ENCODE data around the gene SREBF2. TPM values are rescaled to one million over a fixed set of nuclear protein-coding genes. Genes with fewer than 3 reads are reported as not detected.

The SREBF2 gene
- total RNA-seq, 1 donor from 2014 or later: 119 TPM

GRCh38 chr22:41799486-41800347 lies 33.2 kb upstream of the SREBF2 start:
- peak overlapping the region; percentile 99 for H3K4me3 Mint-ChIP-seq (ENCODE audit: unreplicated experiment)
- no peak for DNase-seq (ENCODE audit: extremely low spot score, unreplicated experiment)

GRCh38 chr22:41800348-41801146 lies 32.4 kb upstream of the SREBF2 start, which contains the start of gene CCDC134:
Gene CCDC134 (plus strand): TSS chr22:41800679. CDS start chr22:41808891, 8,212 bp downstream.
- peak within 1 kb of the TSS; percentile 99 for H3K4me3 Mint-ChIP-seq (ENCODE audit: unreplicated experiment)
- no peaks in the 10 kb centered on the region for H3K9me3 Mint-ChIP-seq (ENCODE audit: unreplicated experiment)
- H3K27me3 Mint-ChIP-seq (ENCODE audit: unreplicated experiment): no peaks in the 10 kb centered on the region
- H3K4me1 Mint-ChIP-seq (ENCODE audit: unreplicated experiment): peaks cover 20% of the 10 kb centered on the region
- peak; percentile 97 for DNase-seq (ENCODE audit: extremely low spot score, unreplicated experiment)
- peak within 1 kb of the TSS; percentile 95 for H3K27ac Mint-ChIP-seq (ENCODE audit: unreplicated experiment)
- no peaks in the 10 kb centered on the region for H3K36me3 Mint-ChIP-seq (ENCODE audit: unreplicated experiment)
- no peak for TF ChIP-seq CTCF (IDR thresholded peaks at IDR 0.05)

More at GRCh38 chr22:41799486-41800347, 33.2 kb upstream of the SREBF2 start:
- no peaks in the 10 kb centered on the region for H3K9me3 Mint-ChIP-seq (ENCODE audit: unreplicated experiment)
- peaks cover 20% of the 10 kb centered on the region for H3K4me1 Mint-ChIP-seq (ENCODE audit: unreplicated experiment)
- H3K36me3 Mint-ChIP-seq (ENCODE audit: unreplicated experiment): no peaks in the 10 kb centered on the region
- no peak for TF ChIP-seq CTCF (IDR thresholded peaks at IDR 0.05)
- peak overlapping the region; percentile 95 for H3K27ac Mint-ChIP-seq (ENCODE audit: unreplicated experiment)
- H3K27me3 Mint-ChIP-seq (ENCODE audit: unreplicated experiment): no peaks in the 10 kb centered on the region

- TF ChIP-seq CTCF (IDR thresholded peaks at IDR 0.05): no peak
- Mint-ChIP-seq H3K27ac (ENCODE audit: unreplicated experiment) (peak overlapping the region; percentile 95), H3K27me3 (ENCODE audit: unreplicated experiment) (no peaks in the 10 kb centered on the region), H3K4me3 (ENCODE audit: unreplicated experiment) (peak overlapping the region; percentile 99), H3K9me3 (ENCODE audit: unreplicated experiment) (no peaks in the 10 kb centered on the region), H3K36me3 (ENCODE audit: unreplicated experiment) (no peaks in the 10 kb centered on the region), H3K4me1 (ENCODE audit: unreplicated experiment) (peaks cover 20% of the 10 kb centered on the region)
- DNase-seq (ENCODE audit: extremely low spot score, unreplicated experiment): no peak
Observed at GRCh38 chr22:41801147-41801819, 31.6 kb upstream of the SREBF2 start.

GRCh38 chr22:41801886-41802285 lies 31.0 kb upstream of the SREBF2 start:
- no peaks in the 10 kb centered on the region for H3K36me3 Mint-ChIP-seq (ENCODE audit: unreplicated experiment)
- no peaks in the 10 kb centered on the region for H3K9me3 Mint-ChIP-seq (ENCODE audit: unreplicated experiment)
- no peak for TF ChIP-seq CTCF (IDR thresholded peaks at IDR 0.05)
- H3K27me3 Mint-ChIP-seq (ENCODE audit: unreplicated experiment): no peaks in the 10 kb centered on the region
- no peak overlapping the region for H3K27ac Mint-ChIP-seq (ENCODE audit: unreplicated experiment)
- DNase-seq (ENCODE audit: extremely low spot score, unreplicated experiment): no peak
- H3K4me1 Mint-ChIP-seq (ENCODE audit: unreplicated experiment): peaks cover 20% of the 10 kb centered on the region
- peak overlapping the region; percentile 99 for H3K4me3 Mint-ChIP-seq (ENCODE audit: unreplicated experiment)
